ENCODE results near the gene GNA12. TPM values are rescaled to one million over a fixed set of nuclear protein-coding genes. Genes with fewer than 3 reads are reported as not detected.

The GNA12 gene
- total RNA-seq, 1 donor from 2014 or later: 29.5 TPM

GRCh38 chr7:2757361-2757903 is 86.7 kb downstream of the GNA12 start:
- peak overlapping the region in 1 of 2 donors; percentile 22 for H3K4me3 ChIP-seq
- DNase-seq (ENCODE audit: extremely low spot score in 2 of 2): no peak

GRCh38 chr7:2755531-2755930 is 88.6 kb downstream of the GNA12 start:
- Histone ChIP-seq H3K4me1 (peaks cover 37% of the 10 kb centered on the region), H3K4me3 (no peak overlapping the region), H3K27me3 (no peaks in the 10 kb centered on the region), H3K36me3 (no peaks in the 10 kb centered on the region), H3K27ac (no peak overlapping the region), H3K9me3 (no peaks in the 10 kb centered on the region)
- no peak for TF ChIP-seq POLR2A (IDR thresholded peaks at IDR 0.05)
- TF ChIP-seq POLR2AphosphoS5 (IDR thresholded peaks at IDR 0.05; ENCODE audit: insufficient read depth in 1 of 2, low read depth in 1 of 2): no peak
- no peak for TF ChIP-seq CTCF (IDR thresholded peaks at IDR 0.05)
- intact Hi-C loops (cut with DNase I): no loop called here
- no peak for DNase-seq (ENCODE audit: extremely low spot score in 2 of 2)

More at GRCh38 chr7:2757361-2757903, 86.7 kb downstream of the GNA12 start:
- no peaks in the 10 kb centered on the region for H3K9me3 ChIP-seq
- intact Hi-C loops (cut with DNase I): no loop called here
- H3K36me3 ChIP-seq: no peaks in the 10 kb centered on the region
- H3K27me3 ChIP-seq: no peaks in the 10 kb centered on the region
- TF ChIP-seq CTCF (IDR thresholded peaks at IDR 0.05) (no peak), POLR2A (IDR thresholded peaks at IDR 0.05) (no peak), POLR2AphosphoS5 (IDR thresholded peaks at IDR 0.05; ENCODE audit: insufficient read depth in 1 of 2, low read depth in 1 of 2) (peak in 1 of 2 donors; percentile 77)
- H3K4me1 ChIP-seq: peaks cover 54% of the 10 kb centered on the region
- H3K27ac ChIP-seq: peak overlapping the region; percentile 97

- Histone ChIP-seq H3K27me3 (no peaks in the 10 kb centered on the region), H3K4me1 (peaks cover 31% of the 10 kb centered on the region), H3K27ac (no peak overlapping the region), H3K9me3 (no peaks in the 10 kb centered on the region), H3K4me3 (no peak overlapping the region), H3K36me3 (no peaks in the 10 kb centered on the region)
- no peak for DNase-seq (ENCODE audit: extremely low spot score in 2 of 2)
- TF ChIP-seq CTCF (IDR thresholded peaks at IDR 0.05) (no peak), POLR2AphosphoS5 (IDR thresholded peaks at IDR 0.05; ENCODE audit: insufficient read depth in 1 of 2, low read depth in 1 of 2) (no peak), POLR2A (IDR thresholded peaks at IDR 0.05) (no peak)
- intact Hi-C loops (cut with DNase I): no loop called here
Measured at GRCh38 chr7:2754912-2755311, 89.2 kb downstream of the GNA12 start.

GRCh38 chr7:2754086-2754485 is 90.0 kb downstream of the GNA12 start:
- no peak for DNase-seq (ENCODE audit: extremely low spot score in 2 of 2)
- Histone ChIP-seq H3K9me3 (no peaks in the 10 kb centered on the region), H3K36me3 (no peaks in the 10 kb centered on the region), H3K4me1 (peaks cover 23% of the 10 kb centered on the region), H3K4me3 (no peak overlapping the region), H3K27ac (no peak overlapping the region), H3K27me3 (no peaks in the 10 kb centered on the region)
- intact Hi-C loops (cut with DNase I): no loop called here
- no peak for TF ChIP-seq POLR2AphosphoS5 (IDR thresholded peaks at IDR 0.05; ENCODE audit: insufficient read depth in 1 of 2, low read depth in 1 of 2)
- no peak for TF ChIP-seq CTCF (IDR thresholded peaks at IDR 0.05)
- no peak for TF ChIP-seq POLR2A (IDR thresholded peaks at IDR 0.05)

- Histone ChIP-seq H3K36me3 (no peaks in the 10 kb centered on the region), H3K27ac (no peak overlapping the region), H3K4me3 (no peak overlapping the region), H3K9me3 (no peaks in the 10 kb centered on the region), H3K27me3 (no peaks in the 10 kb centered on the region), H3K4me1 (peaks cover 13% of the 10 kb centered on the region)
- TF ChIP-seq POLR2A (IDR thresholded peaks at IDR 0.05) (no peak), CTCF (IDR thresholded peaks at IDR 0.05) (no peak), POLR2AphosphoS5 (IDR thresholded peaks at IDR 0.05; ENCODE audit: insufficient read depth in 1 of 2, low read depth in 1 of 2) (no peak)
- intact Hi-C loops (cut with DNase I): no loop called here
- peak in 1 of 2 donors; percentile 4 for DNase-seq (ENCODE audit: extremely low spot score in 2 of 2)
Measured at GRCh38 chr7:2753148-2753547, 91.0 kb downstream of the GNA12 start.

Data from vagina (tissue), 2 donors.